NK-92 (cell line): ENCODE measurements around the gene CLOCK.
A peak's percentile ranks its signal among the peaks of the same experiment; 100 is the strongest.

ENCODE experiments used
- DNase-seq: peaks from one replicate; lab custom pipeline; 2025; ENCODE audit not compliant: unreplicated experiment; lab: John Stamatoyannopoulos, UW

CLOCK gene

GRCh38 chr4:55424791-55425190, 121.9 kb downstream of the CLOCK start:
- no peak for DNase-seq

GRCh38 chr4:55416176-55416575, 130.5 kb downstream of the CLOCK start:
- DNase-seq: no peak

GRCh38 chr4:55411621-55412020, 135.1 kb downstream of the CLOCK start:
- no peak for DNase-seq

GRCh38 chr4:55410431-55410830, 136.3 kb downstream of the CLOCK start:
- no peak for DNase-seq

- no peak for DNase-seq
These were observed 137.1 kb downstream of the CLOCK start for GRCh38 chr4:55409468-55410171.

GRCh38 chr4:55407764-55408163, 138.9 kb downstream of the CLOCK start:
- DNase-seq: no peak

GRCh38 chr4:55407119-55407518, 139.6 kb downstream of the CLOCK start:
- DNase-seq: no peak

- no peak for DNase-seq
These were observed 140.2 kb downstream of the CLOCK start for GRCh38 chr4:55406545-55406944.

- DNase-seq: no peak
These were observed 141.6 kb downstream of the CLOCK start for GRCh38 chr4:55405073-55405472.

GRCh38 chr4:55399581-55399980, 147.1 kb downstream of the CLOCK start:
- DNase-seq: no peak

- DNase-seq: no peak
These were observed 147.7 kb downstream of the CLOCK start for GRCh38 chr4:55398966-55399365.

- no peak for DNase-seq
These were observed 148.2 kb downstream of the CLOCK start for GRCh38 chr4:55398461-55398860.

- DNase-seq: no peak
These were observed 149.0 kb downstream of the CLOCK start for GRCh38 chr4:55397520-55398321.

- no peak for DNase-seq
These were observed 149.6 kb downstream of the CLOCK start for GRCh38 chr4:55397126-55397436.

- no peak for DNase-seq
These were observed 150.2 kb downstream of the CLOCK start for GRCh38 chr4:55396308-55397125.

GRCh38 chr4:55395529-55396307, 151.0 kb downstream of the CLOCK start, which contains the start of gene TMEM165:
Gene TMEM165 (plus strand): TSS chr4:55395957. CDS start chr4:55396190, 233 bp downstream.
- DNase-seq: peak; percentile 10

GRCh38 chr4:55395218-55395528, 151.5 kb downstream of the CLOCK start:
- no peak for DNase-seq

GRCh38 chr4:55393461-55394320, 153.0 kb downstream of the CLOCK start:
- DNase-seq: no peak

- no peak for DNase-seq
These were observed 159.9 kb downstream of the CLOCK start for GRCh38 chr4:55386840-55387239.

- DNase-seq: no peak
These were observed 160.6 kb downstream of the CLOCK start for GRCh38 chr4:55386073-55386472.
